NCI-H1436 (cell line): ENCODE results near the gene ICAM1.
"Not testable (repeated sequence)": the region's sequence is repeated elsewhere in the genome, so short reads cannot be mapped to it uniquely, and the experiment has no call there.

Experiments
- DNase-seq: peaks from one replicate; lab custom pipeline; 2025; lab: John Stamatoyannopoulos, UW

The ICAM1 gene

DNA sequence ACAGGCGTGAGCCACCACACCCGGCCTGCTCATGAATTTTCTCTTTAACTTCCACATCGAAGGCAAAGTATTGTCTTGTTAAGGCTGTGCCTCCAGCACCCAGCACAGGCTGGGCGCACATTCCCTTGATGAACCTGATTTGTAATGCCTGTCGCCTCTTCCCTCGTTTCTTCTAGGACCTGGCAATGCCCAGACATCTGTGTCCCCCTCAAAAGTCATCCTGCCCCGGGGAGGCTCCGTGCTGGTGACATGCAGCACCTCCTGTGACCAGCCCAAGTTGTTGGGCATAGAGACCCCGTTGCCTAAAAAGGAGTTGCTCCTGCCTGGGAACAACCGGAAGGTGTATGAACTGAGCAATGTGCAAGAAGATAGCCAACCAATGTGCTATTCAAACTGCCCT is 3.7 kb downstream of the ICAM1 start:
- DNase-seq: no peak

DNA sequence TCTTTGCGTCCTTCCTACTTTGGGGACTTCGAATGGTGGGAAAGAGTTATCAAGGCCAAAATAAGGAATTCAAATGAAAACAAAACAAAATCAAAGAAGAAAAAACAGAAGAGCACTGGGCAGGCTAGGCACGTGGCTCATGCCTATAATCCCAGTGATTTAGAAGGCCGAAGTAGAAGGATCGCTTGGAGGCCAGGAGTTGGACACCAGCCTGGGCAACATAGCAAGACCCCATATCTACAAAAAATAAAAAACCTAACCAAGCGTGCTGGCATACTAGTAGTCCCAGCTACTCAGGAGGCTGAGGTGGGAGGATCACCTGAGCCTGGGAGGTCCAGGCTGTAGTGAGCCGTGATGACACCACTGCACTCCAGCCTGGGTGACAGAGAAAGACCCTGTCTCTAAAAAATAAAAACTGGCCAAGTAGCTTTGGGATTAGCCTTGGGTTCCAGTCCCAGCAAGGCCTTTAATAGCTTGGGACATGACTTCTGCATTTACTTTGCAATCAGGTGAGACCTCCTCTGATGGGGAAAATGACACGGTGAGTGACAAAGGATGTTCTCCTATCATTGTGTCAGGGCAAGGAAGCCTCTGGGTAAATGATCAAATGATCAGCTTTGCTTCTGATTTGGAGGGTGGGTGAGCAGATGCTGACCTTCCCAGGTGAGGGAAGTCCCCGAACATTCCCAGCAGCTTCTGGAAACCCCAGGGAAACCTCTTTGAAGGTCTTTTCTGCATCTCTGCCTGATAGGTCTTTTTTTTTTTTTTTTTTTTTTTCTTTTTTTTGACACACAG is 7.1 kb downstream of the ICAM1 start:
- DNase-seq: no peak

DNA sequence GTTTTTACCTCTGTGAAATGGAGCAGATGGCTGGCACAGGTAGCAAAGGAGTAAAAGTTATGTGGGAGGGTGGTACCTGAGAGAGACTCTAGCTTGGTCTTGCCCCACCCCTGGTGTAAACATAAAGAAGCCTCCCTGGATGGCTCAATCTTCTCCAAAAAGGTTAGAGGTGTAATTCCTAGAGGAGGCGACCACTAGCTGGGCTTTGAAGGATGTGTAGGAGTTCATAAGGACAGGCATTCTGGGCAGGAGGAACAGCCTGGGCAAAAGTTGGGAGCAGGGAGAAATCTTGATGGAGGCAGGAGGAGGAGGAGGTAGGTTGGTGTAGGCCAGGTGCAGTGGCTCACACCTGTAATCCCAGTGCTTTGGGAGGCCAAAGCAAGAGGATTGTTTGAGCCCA is 8.0 kb downstream of the ICAM1 start:
- DNase-seq: no peak

DNA sequence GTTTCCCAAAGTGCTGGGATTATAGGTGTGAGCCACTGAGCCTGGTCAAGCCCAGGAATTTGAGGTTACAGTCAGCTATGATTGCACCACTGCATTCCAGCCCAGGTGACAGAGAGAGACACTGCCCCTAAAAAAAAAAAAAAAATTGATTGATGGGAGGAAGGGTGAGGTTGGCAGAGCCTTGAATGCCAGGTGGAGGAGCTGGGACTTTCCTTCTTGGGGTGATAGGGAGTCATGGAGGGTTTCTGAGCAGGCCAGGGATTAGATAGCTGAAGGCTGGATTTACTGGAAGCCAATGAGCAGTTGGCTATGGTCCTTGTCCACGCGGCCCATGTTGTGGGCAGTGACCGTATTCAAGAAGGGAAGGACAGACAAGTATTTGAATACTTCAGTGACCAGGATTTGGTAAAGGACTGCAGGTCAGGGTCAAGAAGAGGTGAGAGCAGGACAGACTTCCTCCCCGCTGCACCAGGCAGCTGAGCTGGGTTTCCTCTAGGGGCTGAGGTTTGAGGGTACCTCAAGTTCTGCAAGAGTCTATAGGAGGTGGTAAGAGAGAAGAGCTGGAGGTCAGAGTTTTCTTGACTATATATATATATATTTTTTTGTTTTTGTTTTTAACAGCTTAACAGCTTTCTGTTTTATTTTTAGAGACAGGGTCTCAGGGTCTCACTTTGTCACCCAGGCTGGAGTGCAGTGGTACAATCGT is 9.0 kb downstream of the ICAM1 start:
- no peak for DNase-seq

- DNase-seq: not testable (repeated sequence)
These were observed 11.1 kb downstream of the ICAM1 start for GRCh38 chr19:10282043-10282442.

DNA sequence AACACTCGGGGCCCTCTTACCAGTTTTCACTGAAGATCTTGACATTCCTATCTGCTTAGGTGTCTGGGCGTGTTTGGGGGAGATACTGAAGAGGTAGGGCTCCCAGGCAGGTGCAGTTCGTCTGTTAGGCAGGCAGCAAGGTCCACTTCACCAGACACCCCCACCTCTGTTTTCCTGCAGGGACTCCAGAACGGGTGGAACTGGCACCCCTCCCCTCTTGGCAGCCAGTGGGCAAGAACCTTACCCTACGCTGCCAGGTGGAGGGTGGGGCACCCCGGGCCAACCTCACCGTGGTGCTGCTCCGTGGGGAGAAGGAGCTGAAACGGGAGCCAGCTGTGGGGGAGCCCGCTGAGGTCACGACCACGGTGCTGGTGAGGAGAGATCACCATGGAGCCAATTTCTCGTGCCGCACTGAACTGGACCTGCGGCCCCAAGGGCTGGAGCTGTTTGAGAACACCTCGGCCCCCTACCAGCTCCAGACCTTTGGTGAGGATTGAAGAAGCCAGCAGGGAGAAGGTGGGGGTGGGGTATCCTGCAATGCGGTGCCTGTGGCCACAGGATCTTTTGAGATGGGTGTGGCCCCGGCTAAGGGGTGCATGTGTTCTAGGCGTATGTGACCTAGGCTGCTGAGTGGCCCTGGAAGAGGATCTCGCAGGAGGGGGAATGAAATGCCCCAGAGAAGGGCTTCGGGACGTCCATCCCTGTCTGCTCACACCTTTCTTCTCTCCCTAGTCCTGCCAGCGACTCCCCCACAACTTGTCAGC is 12.6 kb downstream of the ICAM1 start:
- DNase-seq: no peak

- DNase-seq: no peak
These were observed 13.4 kb downstream of the ICAM1 start for GRCh38 chr19:10284065-10284959.

DNA sequence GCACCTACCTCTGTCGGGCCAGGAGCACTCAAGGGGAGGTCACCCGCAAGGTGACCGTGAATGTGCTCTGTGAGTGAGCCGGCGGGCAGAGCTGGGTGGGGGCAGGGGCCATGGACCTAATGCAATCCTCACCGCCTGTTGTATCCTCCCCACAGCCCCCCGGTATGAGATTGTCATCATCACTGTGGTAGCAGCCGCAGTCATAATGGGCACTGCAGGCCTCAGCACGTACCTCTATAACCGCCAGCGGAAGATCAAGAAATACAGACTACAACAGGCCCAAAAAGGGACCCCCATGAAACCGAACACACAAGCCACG is 14.0 kb downstream of the ICAM1 start:
- DNase-seq: no peak

GRCh38 chr19:10285393-10285792 is 14.5 kb downstream of the ICAM1 start:
- DNase-seq: no peak

DNA sequence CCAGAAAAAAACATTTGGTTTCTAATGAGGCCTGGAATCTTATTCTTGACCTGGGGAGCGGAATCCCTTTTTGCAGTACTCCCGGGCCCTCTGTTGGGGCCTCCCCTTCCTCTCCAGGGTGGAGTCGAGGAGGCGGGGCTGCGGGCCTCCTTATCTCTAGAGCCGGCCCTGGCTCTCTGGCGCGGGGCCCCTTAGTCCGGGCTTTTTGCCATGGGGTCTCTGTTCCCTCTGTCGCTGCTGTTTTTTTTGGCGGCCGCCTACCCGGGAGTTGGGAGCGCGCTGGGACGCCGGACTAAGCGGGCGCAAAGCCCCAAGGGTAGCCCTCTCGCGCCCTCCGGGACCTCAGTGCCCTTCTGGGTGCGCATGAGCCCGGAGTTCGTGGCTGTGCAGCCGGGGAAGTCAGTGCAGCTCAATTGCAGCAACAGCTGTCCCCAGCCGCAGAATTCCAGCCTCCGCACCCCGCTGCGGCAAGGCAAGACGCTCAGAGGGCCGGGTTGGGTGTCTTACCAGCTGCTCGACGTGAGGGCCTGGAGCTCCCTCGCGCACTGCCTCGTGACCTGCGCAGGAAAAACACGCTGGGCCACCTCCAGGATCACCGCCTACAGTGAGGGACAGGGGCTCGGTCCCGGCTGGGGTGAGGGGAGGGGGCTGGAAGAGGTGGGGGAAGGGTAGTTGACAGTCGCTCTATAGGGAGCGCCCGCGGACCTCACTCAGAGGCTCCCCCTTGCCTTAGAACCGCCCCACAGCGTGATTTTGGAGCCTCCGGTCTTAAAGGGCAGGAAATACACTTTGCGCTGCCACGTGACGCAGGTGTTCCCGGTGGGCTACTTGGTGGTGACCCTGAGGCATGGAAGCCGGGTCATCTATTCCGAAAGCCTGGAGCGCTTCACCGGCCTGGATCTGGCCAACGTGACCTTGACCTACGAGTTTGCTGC is 16.1 kb downstream of the ICAM1 start, which contains the start of gene ICAM4:
TSS of gene ICAM4 (plus strand) at position 153 of the 935 bp plus-strand sequence. CDS start at position 211, 58 bp downstream.
- DNase-seq: no peak

GRCh38 chr19:10288662-10289166 is 17.8 kb downstream of the ICAM1 start:
- DNase-seq: no peak

DNA sequence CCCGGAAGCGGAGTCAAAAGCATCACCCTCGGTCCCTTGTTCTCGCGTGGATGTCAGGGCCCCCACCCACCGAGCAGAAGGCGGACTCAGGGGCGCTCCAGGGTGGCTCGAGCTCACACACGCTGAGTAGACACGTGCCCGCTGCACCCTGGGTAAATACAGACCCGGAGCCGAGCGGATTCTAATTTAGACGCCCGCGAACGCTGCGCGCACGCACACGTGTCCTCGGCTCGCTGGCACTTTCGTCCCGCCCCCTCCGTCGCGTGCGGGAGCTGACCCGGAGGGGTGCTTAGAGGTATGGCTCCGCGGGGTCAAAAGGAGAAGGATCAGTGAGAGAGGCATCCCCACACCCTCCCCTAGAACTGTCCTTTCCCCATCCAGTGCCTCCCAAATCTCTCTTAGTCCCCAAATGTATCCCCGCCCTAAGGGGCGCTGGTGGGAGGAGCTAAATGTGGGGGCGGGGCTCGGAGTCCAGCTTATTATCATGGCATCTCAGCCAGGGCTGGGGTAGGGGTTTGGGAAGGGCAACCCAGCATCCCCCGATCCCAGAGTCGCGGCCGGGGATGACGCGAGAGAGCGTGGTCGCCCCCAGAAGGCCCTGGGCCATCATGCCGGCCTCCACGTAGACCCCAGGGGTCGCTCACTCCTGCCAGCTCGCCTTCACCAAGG is 18.4 kb downstream of the ICAM1 start:
- DNase-seq: peak; percentile 68

GRCh38 chr19:10289836-10290356 is 19.0 kb downstream of the ICAM1 start, which contains the start of gene ICAM5:
ICAM5 (plus strand) TSS chr19:10289952; CDS start chr19:10290044, 92 bp downstream.
- DNase-seq: no peak

- no peak for DNase-seq
These were observed 19.5 kb downstream of the ICAM1 start for GRCh38 chr19:10290357-10290875.

DNA sequence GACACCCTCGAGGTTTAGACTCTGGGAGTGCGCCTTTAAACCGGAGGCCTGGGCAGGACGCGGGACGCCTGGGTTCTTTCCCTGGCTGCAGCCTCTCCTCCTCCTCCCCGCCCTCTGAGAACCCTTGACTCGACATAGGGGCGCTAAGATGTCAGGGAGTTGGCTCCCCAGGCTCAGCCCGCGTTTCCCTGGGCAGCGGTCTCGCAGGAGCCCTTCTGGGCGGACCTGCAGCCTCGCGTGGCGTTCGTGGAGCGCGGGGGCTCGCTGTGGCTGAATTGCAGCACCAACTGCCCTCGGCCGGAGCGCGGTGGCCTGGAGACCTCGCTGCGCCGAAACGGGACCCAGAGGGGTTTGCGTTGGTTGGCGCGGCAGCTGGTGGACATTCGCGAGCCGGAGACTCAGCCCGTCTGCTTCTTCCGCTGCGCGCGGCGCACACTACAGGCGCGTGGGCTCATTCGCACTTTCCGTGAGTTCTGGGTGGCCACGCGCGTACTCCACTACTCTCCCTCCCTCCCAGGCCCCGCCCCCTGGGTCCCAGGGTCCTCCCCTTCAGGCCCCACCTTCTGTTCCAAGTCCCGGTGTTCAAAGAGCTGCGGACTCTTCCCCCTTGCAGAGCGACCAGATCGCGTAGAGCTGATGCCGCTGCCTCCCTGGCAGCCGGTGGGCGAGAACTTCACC is 20.1 kb downstream of the ICAM1 start:
- DNase-seq: no peak

GRCh38 chr19:10291554-10292205 is 20.8 kb downstream of the ICAM1 start:
- no peak for DNase-seq

- DNase-seq: no peak
These were observed 21.4 kb downstream of the ICAM1 start for GRCh38 chr19:10292206-10292788.
